Fibroblast of villous mesenchyme (primary cell): ENCODE measurements around the gene PRDM12. TPM values are rescaled to one million over a fixed set of nuclear protein-coding genes. Genes with fewer than 3 reads are reported as not detected.

Source experiments
- small RNA-seq: library from RNA; depleted of rRNA; stranded (forward); fragments of <200 nt; gene quantifications from one replicate; pipeline ENCODE3, GENCODE V24; 2012
- total RNA-seq: library from RNA; depleted of rRNA; stranded (reverse); fragments of >200 nt; gene quantifications from 2 replicates; pipeline ENCODE4 v1.2.3, GENCODE V29; 2012

The PRDM12 gene
- total RNA-seq, 1 donor, result not detected

Small RNA genes lying within 50 kb of the gene (small RNA-seq; reads per million reads assigned to genes)
- gene AL359092.1 (not detected), gene MIR6856 (not detected)

Other genes with a start within 250 kb of the PRDM12 start
- gene ASS1, start 219.6 kb upstream of the PRDM12 start, total RNA-seq, result 88.3 and 230 TPM in 2 replicates
- 37.0 and 39.3 TPM in 2 replicates for gene FUBP3, start 85.0 kb upstream of the PRDM12 start, total RNA-seq
- gene EXOSC2, start 29.2 kb downstream of the PRDM12 start, total RNA-seq, result 19.3 and 32.8 TPM in 2 replicates
- 57.4 and 61.2 TPM in 2 replicates for gene ABL1, start 170.7 kb downstream of the PRDM12 start, total RNA-seq
- not detected in 2 replicates for gene QRFP, start 232.2 kb downstream of the PRDM12 start, total RNA-seq